HFFc6 (cell line): ENCODE data around the gene UVRAG. TPM values are rescaled to one million over a fixed set of nuclear protein-coding genes. Genes with fewer than 3 reads are reported as not detected.

Source experiments
- DNase-seq: peaks from one replicate; pipeline ENCODE4 v3.0.0-alpha.2; 2018
- H3K27ac Mint-ChIP-seq: 2 replicates; pipeline ENCODE4 v1.8.0; 2020; ENCODE audit warnings: mild to moderate bottlenecking, mixed read lengths
- H3K27me3 Mint-ChIP-seq: 2 replicates; pipeline ENCODE4 v1.8.0; 2021; ENCODE audit warnings: mild to moderate bottlenecking, moderate library complexity, mixed read lengths; ENCODE audit not compliant: insufficient read depth
- H3K36me3 Mint-ChIP-seq: 2 replicates; pipeline ENCODE4 v1.8.0; 2021; ENCODE audit warnings: low read depth, mixed read lengths
- H3K4me1 Mint-ChIP-seq: 2 replicates; pipeline ENCODE4 v1.8.0; 2020; ENCODE audit warnings: low read depth, mixed read lengths
- H3K4me3 Mint-ChIP-seq: 2 replicates; pipeline ENCODE4 v1.8.0; 2020; ENCODE audit warnings: mild to moderate bottlenecking, moderate library complexity, mixed read lengths
- H3K9me3 Mint-ChIP-seq: 2 replicates; pipeline ENCODE4 v1.8.0; 2020; ENCODE audit warnings: mild to moderate bottlenecking, mixed read lengths
- CTCF ChIP-seq: fragments of 200-600 bp; sonication (generic); IDR thresholded peaks from 2 replicates; pipeline ENCODE4 v1.5.0; 2021; ENCODE audit warnings: antibody characterized with exemption, mild to moderate bottlenecking
- total RNA-seq, 6 experiments: library from RNA; stranded (reverse); fragmentation: NEBNext Ultra II Directional; extraction: Animal tissue kit (Norgen Biotek cat#: 25700); gene quantifications; 2 replicates in 1 of 6; 3 replicates in 5 of 6; pipeline ENCODE4 v1.2.3, GENCODE V29; 2021

The UVRAG gene
- total RNA-seq, 6 experiments from 2014 or later: 9.4 to 12.9 (median 10.7) TPM

GRCh38 chr11:75811485-75811884, 3.5 kb upstream of the UVRAG start:
- Mint-ChIP-seq H3K4me1 (peaks cover 20% of the 10 kb centered on the region), H3K9me3 (no peaks in the 10 kb centered on the region), H3K27ac (no peak overlapping the region), H3K27me3 (peaks cover 5% of the 10 kb centered on the region), H3K4me3 (no peak overlapping the region), H3K36me3 (no peaks in the 10 kb centered on the region)
- no peak for TF ChIP-seq CTCF
- DNase-seq: no peak

DNA sequence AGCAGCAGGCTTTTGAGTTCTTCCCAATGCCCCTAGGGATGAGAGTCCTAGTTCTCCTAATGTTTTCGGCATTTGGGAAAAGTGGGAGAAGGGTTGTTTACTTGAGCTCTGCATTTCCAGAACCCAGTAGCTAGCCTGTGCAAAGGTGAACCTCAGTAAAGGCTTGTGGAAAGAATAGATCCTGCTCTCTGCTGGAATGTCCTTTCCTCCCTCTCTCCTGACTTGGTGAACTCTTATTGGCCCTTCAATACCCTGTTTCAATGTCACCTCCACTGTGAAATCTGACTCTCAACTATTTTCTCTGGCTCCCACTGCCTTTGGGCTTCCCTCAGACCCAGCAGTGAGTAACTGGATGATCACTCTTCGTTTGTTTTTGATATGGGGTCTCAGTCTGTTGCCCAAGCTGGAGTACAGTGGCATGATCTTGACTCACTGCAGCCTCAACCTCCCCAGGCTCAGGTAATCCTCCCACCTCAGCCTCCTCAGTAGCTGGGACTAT, 2.4 kb upstream of the UVRAG start:
- H3K27ac Mint-ChIP-seq: no peak overlapping the region

DNA sequence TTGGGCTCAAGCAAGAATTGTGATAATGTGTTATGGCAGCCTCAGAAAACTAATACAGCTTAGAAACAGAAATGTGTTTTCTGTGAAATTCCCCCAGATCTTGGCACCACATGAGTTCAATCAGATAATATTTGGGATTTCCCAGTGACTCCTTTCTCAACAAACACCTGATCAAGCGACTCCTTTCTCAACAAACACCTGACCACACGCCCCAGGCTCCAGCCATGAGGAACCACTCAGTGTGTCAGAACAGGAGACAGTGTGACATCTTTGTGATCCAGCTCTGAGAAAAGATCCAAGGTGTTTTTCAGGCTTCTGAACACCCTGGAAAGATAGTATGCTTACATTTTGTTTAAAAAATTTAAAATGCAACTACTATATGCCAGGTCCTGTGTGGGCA, 1.9 kb upstream of the UVRAG start:
- Mint-ChIP-seq H3K36me3 (no peaks in the 10 kb centered on the region), H3K4me1 (peaks cover 20% of the 10 kb centered on the region), H3K9me3 (no peaks in the 10 kb centered on the region), H3K27ac (peak overlapping the region; percentile 92; the same call in 1 of the 2 replicates), H3K27me3 (peaks cover 1% of the 10 kb centered on the region; the same call in 1 of the 2 replicates), H3K4me3 (no peak overlapping the region)
- TF ChIP-seq CTCF: no peak
- DNase-seq: no peak

More for the DNA sequence above, 2.4 kb upstream of the UVRAG start:
- peaks cover 1% of the 10 kb centered on the region for H3K27me3 Mint-ChIP-seq
- TF ChIP-seq CTCF: no peak
- no peaks in the 10 kb centered on the region for H3K36me3 Mint-ChIP-seq
- DNase-seq: no peak
- no peak overlapping the region for H3K4me3 Mint-ChIP-seq
- no peaks in the 10 kb centered on the region for H3K9me3 Mint-ChIP-seq
- H3K4me1 Mint-ChIP-seq: peaks cover 20% of the 10 kb centered on the region

GRCh38 chr11:75813622-75814039, 1.4 kb upstream of the UVRAG start:
- no peaks in the 10 kb centered on the region for H3K9me3 Mint-ChIP-seq
- H3K27me3 Mint-ChIP-seq: peaks cover 1% of the 10 kb centered on the region; the same call in 1 of the 2 replicates
- H3K4me3 Mint-ChIP-seq: no peak overlapping the region
- DNase-seq: peak; percentile 35
- peak overlapping the region; percentile 92 for H3K27ac Mint-ChIP-seq
- H3K36me3 Mint-ChIP-seq: no peaks in the 10 kb centered on the region
- H3K4me1 Mint-ChIP-seq: peaks cover 21% of the 10 kb centered on the region
- TF ChIP-seq CTCF: no peak

DNA sequence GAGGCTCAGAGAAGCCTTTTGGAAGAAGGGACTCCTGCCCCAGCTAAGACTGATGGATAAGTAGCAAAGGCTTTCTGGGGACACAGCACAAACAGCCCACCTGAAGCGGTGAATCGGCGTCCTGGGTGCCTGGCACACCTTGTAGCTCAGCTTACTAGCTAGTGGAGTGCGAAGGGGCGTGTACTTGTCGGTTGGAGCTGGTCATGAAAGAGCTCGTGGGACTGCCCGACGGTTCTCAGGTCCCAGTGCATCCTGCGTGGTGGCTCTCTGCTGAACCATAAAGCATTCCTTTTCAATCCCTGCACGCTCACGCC, 690 bp upstream of the UVRAG start:
- Mint-ChIP-seq H3K36me3 (no peaks in the 10 kb centered on the region), H3K9me3 (no peaks in the 10 kb centered on the region), H3K27me3 (peaks cover 1% of the 10 kb centered on the region; the same call in 1 of the 2 replicates), H3K4me3 (no peak overlapping the region), H3K27ac (peak overlapping the region; percentile 92), H3K4me1 (peaks cover 26% of the 10 kb centered on the region)
- no peak for TF ChIP-seq CTCF
- no peak for DNase-seq
